ENCODE data around the gene WIF1.

GRCh38 chr12:65125247-65125646, 4.1 kb upstream of the WIF1 start:
- TF ChIP-seq CTCF (IDR thresholded peaks at IDR 0.05; ENCODE audit: low read depth, low read length, poor library complexity, severe bottlenecking), result no peak
- no peak for TF ChIP-seq EZH2phosphoT487 (IDR thresholded peaks at IDR 0.05; ENCODE audit: borderline replicate concordance, low read length)

All from DOHH2 (cell line).